Measurements from ENCODE around the gene CDK2AP2. TPM values are rescaled to one million over a fixed set of nuclear protein-coding genes. Genes with fewer than 3 reads are reported as not detected.

CDK2AP2 gene
- total and polyA plus RNA-seq, 10 of the 15 experiments (the other 5 are each of a cell fraction or from before 2014, with no cell fraction given), result 8.0 to 177 (median 40.9) TPM

GRCh38 chr11:67528376-67528775, 20.4 kb upstream of the CDK2AP2 start:
- FAIRE-seq (no peak), ATAC-seq (no peak), DNase-seq (ENCODE audit: low read depth, low spot score) (no peak)
- Histone ChIP-seq H3K36me3 (ENCODE audit: control insufficient read depth in 2 of 2, insufficient read depth in 2 of 2, low read length in 1 of 2) (no peaks in the 10 kb centered on the region), H3K27ac (ENCODE audit: control insufficient read depth, insufficient read depth) (no peak overlapping the region), H3K27me3 (replicated peaks in 1 of 2; ENCODE audit: control insufficient read depth in 2 of 2, insufficient read depth in 2 of 2, low read length in 1 of 2) (no peaks in the 10 kb centered on the region; a peak in 1 of 4 replicates), H3K9me3 (replicated peaks; ENCODE audit: control insufficient read depth, insufficient read depth, low read length) (peaks cover 4% of the 10 kb centered on the region; the same call in 1 of the 3 replicates), H2AFZ (ENCODE audit: control insufficient read depth, low read depth, low read length) (no peak overlapping the region), H3K79me2 (ENCODE audit: control insufficient read depth, insufficient read depth, low read length) (no peaks in the 10 kb centered on the region), H3K4me1 (ENCODE audit: control insufficient read depth, insufficient read depth, low read length) (no peaks in the 10 kb centered on the region; the same call in 1 of the 2 replicates), H3K4me2 (ENCODE audit: control insufficient read depth, insufficient read depth) (no peak overlapping the region), H3K9ac (ENCODE audit: control insufficient read depth, insufficient read depth, low read length) (no peak overlapping the region), H4K20me1 (ENCODE audit: control insufficient read depth, insufficient read depth) (no peaks in the 10 kb centered on the region), H3K4me3 (no peak overlapping the region)
- ChIA-PET RAD21 (ENCODE audit: unreplicated experiment) (no interaction called here), SMC1A (ENCODE audit: uncharacterized antibody, unreplicated experiment) (no interaction called here), POLR2A (no interaction called here), CTCF (no interaction called here)
- BruUV-seq (replicated peaks), result no TSS peak
- 46% methylated on average over 4 of the region's 4 CpGs for WGBS (ENCODE audit: insufficient coverage, insufficient replicate concordance, low lambda C conversion rate, missing lambda C conversion rate)
- intact Hi-C loops (cut with micrococcal nuclease; ENCODE audit: unreplicated experiment), result no loop called here
- in situ Hi-C loops (cut with MboI), result no loop called here
- TF ChIP-seq SMARCA5 (IDR thresholded peaks at IDR 0.05) (no peak), ZNF274 (IDR thresholded peaks at IDR 0.05; ENCODE audit: insufficient read depth, insufficient read length) (no peak), NR2C1 (IDR thresholded peaks at IDR 0.05) (no peak), HDAC2 (IDR thresholded peaks at IDR 0.05) (no peak), ZNF687 (IDR thresholded peaks at IDR 0.05) (no peak), SRF (IDR thresholded peaks at IDR 0.05; ENCODE audit: low read depth in 2 of 2, low read length in 2 of 2) (no peak)

Measured in GM12878 (cell line).